NCI-H526 treated with DMSO at 0.1 percent for 48 hours (cell line): ENCODE results near the gene ZNF511.

ENCODE experiments used
- DNase-seq: peaks from one replicate; lab custom pipeline; 2025; lab: John Stamatoyannopoulos, UW

ZNF511 gene

DNA sequence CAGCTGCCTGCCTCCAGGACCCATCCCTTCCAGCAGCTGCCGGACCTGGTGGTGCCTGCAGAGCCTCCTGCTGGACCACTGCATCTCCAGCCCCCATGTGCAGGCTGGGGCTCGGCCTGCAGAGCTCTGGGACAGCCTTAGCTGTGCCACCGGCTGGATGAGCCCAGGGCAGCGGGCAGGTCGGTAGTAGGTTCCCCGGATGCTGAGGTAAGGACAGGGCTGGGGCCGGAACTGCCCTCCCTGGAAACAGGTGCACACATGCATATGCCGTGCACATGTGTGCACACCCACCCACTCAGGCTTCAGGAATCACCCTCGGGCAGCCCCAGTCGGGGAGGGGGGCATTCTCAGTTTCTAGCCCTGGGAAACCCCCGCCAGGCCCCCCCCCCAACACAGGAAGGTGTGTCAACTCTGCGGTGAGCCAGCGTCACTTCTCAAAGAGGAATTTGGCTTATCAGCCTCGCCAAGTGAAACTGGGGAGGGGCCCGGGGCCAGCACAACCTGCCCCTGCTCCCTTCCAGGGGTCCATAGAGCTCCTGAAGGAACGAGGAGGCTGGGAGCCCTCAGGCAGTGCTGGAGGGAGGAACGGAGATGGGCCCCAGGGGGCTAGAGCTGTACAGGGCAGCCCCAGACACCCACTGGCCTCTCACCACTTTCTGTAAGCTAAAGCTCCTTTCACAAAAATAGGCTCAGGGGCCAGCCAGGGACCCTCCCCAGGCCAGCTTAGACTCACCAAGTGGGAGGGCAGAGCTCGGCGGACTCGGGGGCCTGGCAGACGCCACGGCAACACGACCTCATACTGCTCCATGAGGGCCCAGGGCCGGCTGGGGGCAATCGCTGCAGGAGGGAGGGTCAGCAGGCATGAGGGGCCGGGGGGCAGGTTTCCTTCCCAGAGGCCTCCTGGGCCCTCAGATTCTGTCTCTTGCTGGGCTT is 33.7 kb upstream of the ZNF511 start:
- DNase-seq = no peak

- no peak for DNase-seq
These were observed 33.0 kb upstream of the ZNF511 start for GRCh38 chr10:133275684-133276092.

- DNase-seq = no peak
These were observed 32.6 kb upstream of the ZNF511 start for GRCh38 chr10:133276100-133276434.

DNA sequence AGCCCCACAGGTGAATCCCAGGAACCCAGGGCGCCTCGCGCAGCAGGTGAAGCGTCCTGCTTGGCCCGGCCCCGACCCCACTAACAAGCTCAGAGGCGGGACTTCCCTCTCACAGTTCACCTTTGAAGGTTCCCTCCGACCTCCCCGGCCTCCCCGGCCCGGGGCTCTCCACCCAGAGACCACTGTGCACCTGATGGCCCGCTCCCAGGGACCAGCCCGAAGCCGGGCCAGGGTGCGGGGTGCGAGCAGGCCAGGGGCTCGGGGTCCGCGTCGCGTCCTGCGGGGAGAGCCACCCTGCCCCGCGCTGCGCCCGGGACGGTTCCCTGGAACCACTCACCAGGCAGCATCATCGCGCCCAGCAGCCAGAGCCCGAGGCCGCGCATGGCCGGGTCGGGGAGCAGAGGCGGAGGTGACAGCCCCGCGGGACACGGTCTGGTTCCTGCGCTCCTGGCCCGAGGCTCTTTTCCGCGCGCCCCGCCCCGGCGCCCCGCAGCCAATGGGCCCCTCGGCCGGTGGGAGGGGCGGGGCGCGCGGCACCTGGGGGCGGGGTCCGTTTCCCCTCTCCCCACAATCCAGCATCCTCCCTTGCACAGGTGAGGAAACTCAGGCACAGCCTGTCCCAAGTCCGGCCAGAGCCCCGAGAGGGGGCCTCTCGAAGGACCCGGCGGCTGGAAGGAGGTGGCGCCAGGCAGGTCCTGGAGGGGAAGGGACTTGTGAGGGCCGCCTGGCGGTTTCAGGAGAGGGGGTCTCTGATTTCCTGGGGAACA is 32.1 kb upstream of the ZNF511 start, which contains the start of gene ADAM8:
ADAM8 (minus strand) TSS at position 434 of the 767 bp plus-strand sequence; CDS start at position 383, 51 bp downstream.
- DNase-seq = no peak

GRCh38 chr10:133277277-133277992 is 31.3 kb upstream of the ZNF511 start:
- no peak for DNase-seq

DNA sequence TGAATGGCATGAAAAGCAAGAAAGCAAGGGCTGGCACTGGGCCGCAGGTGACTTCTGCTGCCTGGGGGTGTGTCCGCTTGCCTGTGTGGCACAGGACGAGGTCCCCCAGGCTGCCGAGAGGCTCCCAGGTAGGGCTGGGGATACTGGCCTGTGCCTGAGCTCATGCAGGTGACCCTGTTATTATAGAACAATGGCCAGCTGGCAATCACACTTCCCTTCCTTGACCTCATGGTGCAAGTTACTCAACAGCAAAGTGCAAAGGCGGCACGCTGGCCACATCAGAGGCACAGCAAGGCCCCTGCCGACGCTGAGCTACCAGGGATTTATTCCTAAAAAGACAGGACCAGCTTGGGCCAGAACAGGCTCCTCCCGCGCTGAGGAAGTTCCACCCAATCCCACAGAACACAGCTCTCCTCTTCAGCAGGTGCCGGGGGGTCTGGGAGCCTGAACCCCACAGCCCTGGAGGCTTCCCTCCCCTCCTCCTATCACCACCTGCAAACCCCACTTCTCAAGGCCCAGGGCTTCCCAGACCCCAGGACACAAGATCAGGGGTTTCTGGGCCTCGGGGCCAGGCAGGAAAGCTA is 30.6 kb upstream of the ZNF511 start:
- no peak for DNase-seq

- no peak for DNase-seq
These were observed 30.0 kb upstream of the ZNF511 start for GRCh38 chr10:133278577-133279265.

GRCh38 chr10:133279326-133280226 is 29.1 kb upstream of the ZNF511 start:
- DNase-seq = no peak

GRCh38 chr10:133280391-133281059 is 28.2 kb upstream of the ZNF511 start:
- DNase-seq = no peak

- DNase-seq = no peak
These were observed 27.6 kb upstream of the ZNF511 start for GRCh38 chr10:133281084-133281483.

DNA sequence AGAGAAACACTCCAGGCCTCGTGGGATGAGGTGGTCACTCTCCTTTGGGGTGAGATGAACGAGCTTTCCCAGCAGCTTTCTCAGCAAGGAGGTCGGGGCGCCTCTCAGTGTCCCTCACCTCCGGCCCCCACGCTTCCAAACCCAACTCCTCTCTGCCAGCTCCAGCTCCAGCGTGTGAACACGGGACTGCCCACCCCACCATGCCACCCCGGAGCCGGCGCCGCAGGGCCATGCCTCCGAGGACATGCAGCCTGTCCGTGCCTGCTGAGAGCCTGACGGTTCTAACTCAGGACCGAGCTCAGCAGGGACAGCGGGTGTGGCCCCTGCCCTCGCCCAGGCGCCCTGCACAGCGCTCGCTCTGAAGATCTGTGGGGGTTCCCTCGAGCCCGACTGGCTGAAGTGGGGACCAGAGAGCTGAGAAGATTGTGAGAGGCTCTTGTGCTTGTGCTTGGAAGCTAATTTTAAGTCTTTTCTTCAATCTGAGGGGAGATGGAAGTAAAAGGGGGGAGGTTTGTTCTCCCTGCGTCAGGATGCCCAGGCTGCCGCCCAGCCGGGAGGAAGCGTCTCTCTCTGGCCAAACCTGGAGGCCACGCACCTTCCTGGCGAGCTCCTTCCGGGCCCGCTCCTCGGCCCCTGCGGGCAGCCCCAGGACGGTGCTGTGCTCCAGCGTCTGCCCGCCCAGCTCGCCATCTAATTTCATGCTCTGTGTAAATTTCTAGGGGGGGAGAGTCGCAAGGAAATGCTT is 26.9 kb upstream of the ZNF511 start:
- no peak for DNase-seq

GRCh38 chr10:133282846-133283390 is 25.8 kb upstream of the ZNF511 start:
- no peak for DNase-seq

DNA sequence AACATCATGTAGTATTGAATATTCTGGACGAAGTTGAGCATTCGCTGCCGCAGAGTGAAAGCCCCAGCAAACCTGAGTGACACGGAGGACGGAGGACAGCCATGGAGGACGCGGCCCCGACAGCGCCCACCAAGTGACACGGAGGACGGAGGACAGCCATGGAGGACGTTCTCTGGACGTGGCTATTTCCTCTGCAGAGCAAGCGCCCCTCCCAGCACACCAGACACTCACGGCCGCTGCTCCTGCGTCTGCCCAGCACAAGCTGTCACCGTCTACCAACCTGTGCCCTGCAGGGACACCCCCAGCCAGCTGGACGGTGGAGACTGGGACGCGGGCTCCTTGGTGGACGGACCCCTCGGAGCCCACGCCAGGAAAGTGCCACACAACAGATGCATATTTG is 24.8 kb upstream of the ZNF511 start:
- DNase-seq = no peak

GRCh38 chr10:133285217-133285616 is 23.5 kb upstream of the ZNF511 start:
- no peak for DNase-seq

GRCh38 chr10:133286366-133286765 is 22.3 kb upstream of the ZNF511 start:
- no peak for DNase-seq

- no peak for DNase-seq
These were observed 20.7 kb upstream of the ZNF511 start for GRCh38 chr10:133287832-133288500.

DNA sequence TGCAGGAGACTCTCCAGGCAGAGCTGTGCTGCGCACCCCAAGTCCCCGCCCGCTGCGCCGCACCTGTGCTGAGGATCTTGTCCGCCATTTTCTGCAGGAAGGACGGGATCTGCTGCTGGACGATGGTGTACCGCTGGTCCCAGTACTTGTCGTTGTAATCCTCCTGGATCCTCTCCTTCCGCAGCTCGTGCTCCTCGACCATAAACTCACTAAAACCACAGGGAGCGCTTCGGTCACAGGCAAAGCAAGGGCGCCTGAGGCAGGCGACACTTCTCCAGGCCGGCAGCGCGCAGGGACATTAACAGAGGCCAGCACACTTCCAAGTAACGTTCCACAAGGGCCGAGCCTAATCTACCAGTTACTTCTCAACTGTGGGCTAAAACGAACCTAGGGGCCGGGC is 19.0 kb upstream of the ZNF511 start:
- DNase-seq = no peak
